Neural cell (in vitro differentiated cells): ENCODE measurements around the gene CDKAL1. TPM values are rescaled to one million over a fixed set of nuclear protein-coding genes. Genes with fewer than 3 reads are reported as not detected.

ENCODE experiments used
- H2AFZ ChIP-seq: fragments of 200-600, 300-800 bp; sonication (generic), shearing (Covaris generic); 2 replicates; pipeline ENCODE4 v1.6.0; 2014; ENCODE audit warnings: low read depth, mild to moderate bottlenecking, antibody characterized with exemption, low read length, moderate library complexity
- H3F3A ChIP-seq: fragments of 200-600 bp; shearing (Covaris generic); 2 replicates; pipeline ENCODE4 v1.6.1; 2016; ENCODE audit warnings: mild to moderate bottlenecking, moderate library complexity, mixed read lengths, antibody characterized with exemption, low read length; ENCODE audit not compliant: insufficient read depth, poor library complexity, severe bottlenecking
- H3K27ac ChIP-seq: fragments of 200-600, 300-800 bp; sonication (generic), shearing (Covaris generic); 2 replicates; pipeline ENCODE4 v1.5.1; 2014; ENCODE audit warnings: mild to moderate bottlenecking, low read length, moderate library complexity
- H3K27me3 ChIP-seq: fragments of 300-800, 200-600 bp; sonication (generic), shearing (Covaris generic); 2 replicates; pipeline ENCODE4 v1.6.0; 2014; ENCODE audit warnings: mild to moderate bottlenecking, low read depth, low read length, moderate library complexity; ENCODE audit not compliant: insufficient read depth
- H3K36me3 ChIP-seq: fragments of 300-800, 200-600 bp; sonication (generic), shearing (Covaris generic); 2 replicates; pipeline ENCODE4 v1.5.1; 2014; ENCODE audit warnings: mild to moderate bottlenecking, antibody characterized with exemption, low read length, moderate library complexity; ENCODE audit not compliant: insufficient read depth
- H3K4me2 ChIP-seq: fragments of 300-800, 200-600 bp; sonication (generic), shearing (Covaris generic); 2 replicates; pipeline ENCODE4 v1.6.0; 2014; ENCODE audit warnings: mild to moderate bottlenecking, low read length
- H3K4me3 ChIP-seq: fragments of 300-800, 200-600 bp; sonication (generic), shearing (Covaris generic); 2 replicates; pipeline ENCODE4 v1.5.1; 2014; ENCODE audit warnings: mild to moderate bottlenecking, low read length, moderate library complexity
- H3K79me2 ChIP-seq: fragments of 200-600 bp; shearing (Covaris generic); replicated peaks from 2 replicates; pipeline ENCODE4 v1.6.0; 2014; ENCODE audit warnings: mild to moderate bottlenecking, low read length, moderate library complexity; ENCODE audit not compliant: insufficient read depth
- H3K9ac ChIP-seq: fragments of 300-800, 200-600 bp; sonication (generic), shearing (Covaris generic); 2 replicates; pipeline ENCODE4 v1.6.1; 2016; ENCODE audit warnings: mild to moderate bottlenecking, low read length, mixed read lengths
- H3K9me2 ChIP-seq: fragments of 200-600 bp; shearing (Covaris generic); 2 replicates; pipeline ENCODE4 v1.6.1; 2016; ENCODE audit warnings: mild to moderate bottlenecking, low read length, mixed read lengths; ENCODE audit not compliant: insufficient read depth
- H3K9me3 ChIP-seq: fragments of 200-600, 300-800 bp; sonication (generic), shearing (Covaris generic); 2 replicates; pipeline ENCODE4 v1.6.1; 2016; ENCODE audit warnings: mild to moderate bottlenecking, mixed run types, low read length, moderate library complexity, mixed read lengths
- H4K20me1 ChIP-seq: fragments of 200-600 bp; shearing (Covaris generic); 2 replicates; pipeline ENCODE4 v1.6.1; 2016; ENCODE audit warnings: mild to moderate bottlenecking, mixed run types; ENCODE audit not compliant: insufficient read depth
- CTCF ChIP-seq: fragments of 450-650 bp; IDR thresholded peaks from 2 replicates; pipeline ENCODE4 v1.5.1; 2014; ENCODE audit warnings: antibody characterized with exemption, mild to moderate bottlenecking, moderate library complexity; ENCODE audit not compliant: poor library complexity, severe bottlenecking
- EP300 ChIP-seq: fragments of 450-650 bp; conservative IDR thresholded peaks from 2 replicates; pipeline ENCODE4 v1.6.1; 2014; ENCODE audit warnings: antibody characterized with exemption, mild to moderate bottlenecking, moderate library complexity; ENCODE audit not compliant: poor library complexity, severe bottlenecking
- EZH2 ChIP-seq: fragments of 200-600, 300-800 bp; shearing (Covaris generic), sonication (generic); IDR thresholded peaks from 2 replicates; pipeline ENCODE4 v1.6.1; 2014; ENCODE audit warnings: antibody characterized with exemption, low read length, borderline replicate concordance, mild to moderate bottlenecking; ENCODE audit not compliant: insufficient read depth, poor library complexity, severe bottlenecking
- MXI1 ChIP-seq: fragments of 450-650 bp; conservative IDR thresholded peaks from 2 replicates; pipeline ENCODE4 v1.6.1; 2014; ENCODE audit warnings: antibody characterized with exemption, mild to moderate bottlenecking; ENCODE audit not compliant: poor library complexity, severe bottlenecking
- POLR2AphosphoS5 ChIP-seq: IDR thresholded peaks from 2 replicates; pipeline ENCODE4 v1.6.1; 2012
- RAD21 ChIP-seq: fragments of 450-650 bp; conservative IDR thresholded peaks from 2 replicates; pipeline ENCODE4 v1.6.1; 2014; ENCODE audit warnings: antibody characterized with exemption, mild to moderate bottlenecking, moderate library complexity
- REST ChIP-seq: IDR thresholded peaks from 2 replicates; pipeline ENCODE4 v1.6.1; 2012; ENCODE audit warnings: borderline replicate concordance
- SMC3 ChIP-seq: fragments of 450-650 bp; conservative IDR thresholded peaks from 2 replicates; pipeline ENCODE4 v1.6.1; 2014; ENCODE audit warnings: antibody characterized with exemption, mild to moderate bottlenecking, moderate library complexity; ENCODE audit not compliant: poor library complexity
- TAF1 ChIP-seq: IDR thresholded peaks from 2 replicates; pipeline ENCODE4 v1.6.1; 2012; ENCODE audit warnings: low read depth
- polyA plus RNA-seq: library from polyadenylated mRNA; depleted of rRNA; stranded (reverse); fragments of >200 nt; gene quantifications from 2 replicates; pipeline ENCODE4 v1.2.3, GENCODE V29; 2014

The CDKAL1 gene
- polyA plus RNA-seq, 1 donor from 2014 or later: 10.7 TPM

- Histone ChIP-seq H3K4me2 (no peak overlapping the region), H3K27ac (no peak overlapping the region), H2AFZ (no peak overlapping the region), H3K27me3 (no peaks in the 10 kb centered on the region), H3K4me3 (no peak overlapping the region), H3K36me3 (no peaks in the 10 kb centered on the region), H3K9me3 (no peaks in the 10 kb centered on the region), H3K79me2 (no peaks in the 10 kb centered on the region), H3F3A (no peaks in the 10 kb centered on the region), H3K9ac (no peak overlapping the region), H3K9me2 (no peaks in the 10 kb centered on the region), H4K20me1 (no peaks in the 10 kb centered on the region)
- no peak for TF ChIP-seq POLR2AphosphoS5
- TF ChIP-seq EZH2: no peak
- no peak for TF ChIP-seq SMC3
- no peak for TF ChIP-seq RAD21
Observed at GRCh38 chr6:20661721-20662120, 127.5 kb downstream of the CDKAL1 start.

GRCh38 chr6:20664250-20664649 is 130.0 kb downstream of the CDKAL1 start:
- H3K9me2 ChIP-seq: no peaks in the 10 kb centered on the region
- H3F3A ChIP-seq: no peaks in the 10 kb centered on the region
- H2AFZ ChIP-seq: no peak overlapping the region
- no peaks in the 10 kb centered on the region for H3K27me3 ChIP-seq
- no peaks in the 10 kb centered on the region for H3K9me3 ChIP-seq
- H3K79me2 ChIP-seq: no peaks in the 10 kb centered on the region
- no peaks in the 10 kb centered on the region for H4K20me1 ChIP-seq
- H3K27ac ChIP-seq: no peak overlapping the region
- H3K9ac ChIP-seq: no peak overlapping the region
- H3K4me3 ChIP-seq: no peak overlapping the region
- TF ChIP-seq TAF1: no peak
- no peak for TF ChIP-seq RAD21
- no peak for TF ChIP-seq CTCF
- TF ChIP-seq EZH2: no peak
- no peak for TF ChIP-seq EP300
- TF ChIP-seq SMC3: no peak
- no peak for TF ChIP-seq MXI1
- no peak for TF ChIP-seq REST
- no peak for TF ChIP-seq POLR2AphosphoS5
- H3K4me2 ChIP-seq: no peak overlapping the region
- H3K36me3 ChIP-seq: no peaks in the 10 kb centered on the region

GRCh38 chr6:20665290-20665689 is 131.0 kb downstream of the CDKAL1 start:
- no peaks in the 10 kb centered on the region for H4K20me1 ChIP-seq
- H3K36me3 ChIP-seq: no peaks in the 10 kb centered on the region
- H3K9me2 ChIP-seq: no peaks in the 10 kb centered on the region
- no peak overlapping the region for H2AFZ ChIP-seq
- H3K4me2 ChIP-seq: no peak overlapping the region
- no peak overlapping the region for H3K27ac ChIP-seq
- no peaks in the 10 kb centered on the region for H3F3A ChIP-seq
- H3K79me2 ChIP-seq: no peaks in the 10 kb centered on the region
- no peaks in the 10 kb centered on the region for H3K27me3 ChIP-seq
- no peak overlapping the region for H3K4me3 ChIP-seq
- TF ChIP-seq CTCF: no peak
- TF ChIP-seq EP300: no peak
- no peak for TF ChIP-seq RAD21
- TF ChIP-seq TAF1: no peak
- TF ChIP-seq SMC3: no peak
- TF ChIP-seq REST: no peak
- no peak for TF ChIP-seq POLR2AphosphoS5
- TF ChIP-seq MXI1: no peak
- TF ChIP-seq EZH2: no peak
- no peaks in the 10 kb centered on the region for H3K9me3 ChIP-seq
- H3K9ac ChIP-seq: no peak overlapping the region
